Natural killer cell treated with Interleukin-12 subunit alpha and Interleukin-12 subunit beta and Interleukin-15 and Interleukin-18, amount 100 ng/mL, for 72 hours (primary cell): Measurements from ENCODE around the gene SPRR1B. TPM values are rescaled to one million over a fixed set of nuclear protein-coding genes. Genes with fewer than 3 reads are reported as not detected.
"Not testable (repeated sequence)": the region's sequence is repeated elsewhere in the genome, so short reads cannot be mapped to it uniquely, and the experiment has no call there.

Experiments
- ATAC-seq, 2 donors: fragments of 150-1000 bp; cut with Tn5 transposase in 1 of 2; sonication (Bioruptor Pico), chemical (Tn5 transposase) in 1 of 2; 2 replicates each; pipeline ENCODE4 v1.10.0; 2021
- DNase-seq: peaks from one replicate; pipeline ENCODE4 v3.0.0; 2022; ENCODE audit warnings: low spot score
- H3K27ac Mint-ChIP-seq, 2 donors: 1 replicate in 1 of 2; 2 replicates in 1 of 2; pipeline ENCODE4 v1.8.0; 2022; ENCODE audit warnings: mixed read lengths in 2 of 2, mild to moderate bottlenecking in 1 of 2, moderate library complexity in 1 of 2
- H3K27me3 Mint-ChIP-seq, 2 donors: 1 replicate in 1 of 2; 2 replicates in 1 of 2; pipeline ENCODE4 v1.8.0; 2022; ENCODE audit warnings: mixed read lengths in 2 of 2
- H3K36me3 Mint-ChIP-seq: one replicate; pipeline ENCODE4 v1.8.0; 2022; ENCODE audit warnings: mixed read lengths
- H3K4me1 Mint-ChIP-seq, 2 donors: 1 replicate in 1 of 2; 2 replicates in 1 of 2; pipeline ENCODE4 v1.8.0; 2022; ENCODE audit warnings: low read depth in 2 of 2, mixed read lengths in 2 of 2, mild to moderate bottlenecking in 1 of 2
- H3K4me3 Mint-ChIP-seq: one replicate; pipeline ENCODE4 v1.8.0; 2022; ENCODE audit warnings: mixed read lengths
- H3K9me3 Mint-ChIP-seq: 2 replicates; pipeline ENCODE4 v1.8.0; 2022; ENCODE audit warnings: mixed read lengths
- total RNA-seq, 2 donors: library from RNA; stranded (reverse); gene quantifications; one replicate each; pipeline ENCODE4 v1.2.3, GENCODE V29; 2022

Gene SPRR1B
- total RNA-seq, 2 donors from 2014 or later = not detected

DNA sequence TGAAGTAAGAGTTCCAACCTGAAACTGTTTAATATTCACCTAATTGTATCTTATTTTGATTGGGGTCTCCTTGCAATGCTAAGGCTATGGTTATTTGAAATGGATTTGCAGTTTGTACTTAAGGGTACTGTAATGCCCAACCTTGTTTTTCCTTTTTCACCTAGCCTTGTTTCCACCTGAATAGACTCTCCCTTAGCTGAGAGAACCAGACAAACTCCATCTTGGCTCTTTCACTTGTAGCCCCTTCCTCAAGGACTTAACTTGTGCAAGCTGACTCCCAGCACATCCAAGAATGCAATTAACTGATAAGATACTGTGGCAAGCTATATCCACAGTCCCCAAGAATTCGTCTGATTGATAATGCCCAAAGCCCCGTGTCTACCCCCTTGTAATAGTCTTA lies 9.2 kb upstream of the SPRR1B start:
- H3K4me3 Mint-ChIP-seq, ATAC-seq, H3K27ac Mint-ChIP-seq, H3K4me1 Mint-ChIP-seq, H3K9me3 Mint-ChIP-seq, H3K36me3 Mint-ChIP-seq, DNase-seq: not testable (repeated sequence)
- peaks cover 27 to 50% of the 10 kb centered on the region in 2 donors for H3K27me3 Mint-ChIP-seq

DNA sequence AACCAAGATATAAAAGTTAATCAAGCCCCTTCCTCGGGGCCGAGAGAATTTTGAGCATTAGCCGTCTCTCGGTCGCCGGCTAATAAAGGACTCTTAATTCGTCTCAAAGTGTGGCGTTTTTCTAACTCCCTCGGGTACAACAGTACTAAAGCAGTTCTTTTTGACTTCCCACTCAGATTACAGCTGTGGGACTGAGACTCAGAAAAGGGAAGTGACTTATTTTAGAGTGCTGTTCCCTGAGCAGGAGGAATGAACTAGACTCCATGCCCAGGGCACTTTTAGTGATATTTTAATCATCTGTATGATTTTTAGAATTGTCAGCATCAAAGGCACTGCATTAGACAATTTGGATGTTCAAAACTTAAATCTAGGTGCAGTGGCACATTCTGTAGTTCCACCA lies 8.7 kb upstream of the SPRR1B start:
- H3K27ac Mint-ChIP-seq, H3K4me1 Mint-ChIP-seq, DNase-seq, H3K36me3 Mint-ChIP-seq, H3K9me3 Mint-ChIP-seq, H3K4me3 Mint-ChIP-seq, ATAC-seq: not testable (repeated sequence)
- H3K27me3 Mint-ChIP-seq = peaks cover 27 to 48% of the 10 kb centered on the region in 2 donors

DNA sequence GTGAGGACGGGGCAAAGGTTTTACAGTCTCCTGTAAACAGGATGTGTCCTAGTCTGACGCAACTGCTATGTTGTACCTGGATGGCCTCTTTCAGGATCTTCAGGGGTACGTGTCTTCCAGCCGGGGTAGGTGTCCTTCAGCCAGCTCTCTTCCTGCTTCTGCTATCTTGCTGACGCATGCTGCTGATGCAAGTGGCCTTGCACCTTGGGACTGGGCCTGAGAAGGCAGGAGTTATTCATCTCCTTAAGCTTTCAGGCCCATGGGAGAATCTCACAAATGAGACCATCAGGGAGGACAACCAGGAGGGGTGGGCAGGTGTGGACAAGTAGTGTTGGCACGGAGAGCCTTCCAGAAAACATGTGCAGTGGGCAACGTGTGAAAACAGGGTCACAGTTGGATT lies 7.9 kb upstream of the SPRR1B start:
- Mint-ChIP-seq H3K4me1 (no peaks in the 10 kb centered on the region), H3K4me3 (no peak overlapping the region), H3K27ac (no peak overlapping the region), H3K36me3 (no peaks in the 10 kb centered on the region), H3K9me3 (no peaks in the 10 kb centered on the region), H3K27me3 (peaks cover 27 to 51% of the 10 kb centered on the region in 2 donors)
- DNase-seq (no peak), ATAC-seq (no peak)

GRCh38 chr1:153024413-153024812 lies 6.6 kb upstream of the SPRR1B start:
- H3K27ac Mint-ChIP-seq = no peak overlapping the region
- peaks cover 28 to 58% of the 10 kb centered on the region in 2 donors for H3K27me3 Mint-ChIP-seq
- H3K4me1 Mint-ChIP-seq = no peaks in the 10 kb centered on the region
- no peaks in the 10 kb centered on the region for H3K9me3 Mint-ChIP-seq
- no peaks in the 10 kb centered on the region for H3K36me3 Mint-ChIP-seq
- no peak overlapping the region for H3K4me3 Mint-ChIP-seq
- DNase-seq (no peak), ATAC-seq (no peak)

DNA sequence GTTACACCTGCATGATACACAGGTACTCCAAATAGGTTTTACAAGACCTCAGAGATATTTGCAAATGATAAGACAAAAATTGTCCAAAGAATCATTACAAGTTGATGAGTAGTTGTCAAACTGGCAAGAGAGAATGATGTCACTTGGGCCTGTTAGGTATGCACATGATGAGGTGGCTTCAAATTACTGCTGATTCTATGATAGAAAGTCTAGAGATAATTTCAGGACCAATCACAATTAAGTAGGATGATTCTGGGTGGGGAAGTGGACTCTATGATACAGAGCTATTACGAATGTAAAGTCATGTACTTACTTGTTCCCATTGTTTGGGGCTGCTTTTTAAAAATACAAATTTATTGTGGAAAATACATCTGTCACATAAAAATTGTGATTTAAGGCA lies 5.2 kb upstream of the SPRR1B start:
- DNase-seq (no peak), ATAC-seq (no peak)
- Mint-ChIP-seq H3K27ac (no peak overlapping the region), H3K4me1 (no peaks in the 10 kb centered on the region), H3K36me3 (no peaks in the 10 kb centered on the region), H3K4me3 (no peak overlapping the region), H3K9me3 (no peaks in the 10 kb centered on the region), H3K27me3 (peaks cover 23 to 49% of the 10 kb centered on the region in 2 donors)

DNA sequence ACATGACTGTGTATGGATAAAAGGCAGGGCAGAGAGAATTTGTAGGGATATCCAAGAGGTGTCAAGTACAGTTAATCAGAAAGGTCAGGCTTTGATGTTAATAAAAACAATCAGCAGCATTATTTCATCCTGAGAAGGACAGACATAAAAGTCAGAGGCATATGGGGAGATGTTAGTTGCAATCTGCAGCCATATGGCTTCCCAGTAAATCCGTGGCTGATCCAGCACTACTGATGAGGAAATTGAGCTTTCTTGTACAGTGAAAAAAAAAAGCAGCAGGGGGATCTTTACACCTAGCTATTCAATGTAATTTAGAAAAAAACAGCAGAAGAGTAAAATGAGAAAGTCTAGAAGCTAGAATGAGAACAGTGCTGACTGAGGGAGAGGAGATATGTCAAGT lies 2.2 kb upstream of the SPRR1B start:
- Mint-ChIP-seq H3K4me3 (no peak overlapping the region), H3K27me3 (peaks cover 15 to 32% of the 10 kb centered on the region in 2 donors), H3K36me3 (no peaks in the 10 kb centered on the region), H3K4me1 (no peaks in the 10 kb centered on the region), H3K27ac (no peak overlapping the region), H3K9me3 (no peaks in the 10 kb centered on the region)
- DNase-seq (no peak), ATAC-seq (no peak)

GRCh38 chr1:153032073-153032472 lies 1.1 kb downstream of the SPRR1B start:
- H3K9me3 Mint-ChIP-seq = no peaks in the 10 kb centered on the region
- H3K36me3 Mint-ChIP-seq = no peaks in the 10 kb centered on the region
- no peak overlapping the region for H3K27ac Mint-ChIP-seq
- DNase-seq = no peak
- ATAC-seq = no peak
- no peak overlapping the region for H3K4me3 Mint-ChIP-seq
- no peaks in the 10 kb centered on the region for H3K4me1 Mint-ChIP-seq
- H3K27me3 Mint-ChIP-seq = peaks cover 20 to 40% of the 10 kb centered on the region in 2 donors

GRCh38 chr1:153032677-153033308 lies 1.8 kb downstream of the SPRR1B start:
- Mint-ChIP-seq H3K4me3 (no peak overlapping the region), H3K9me3 (no peaks in the 10 kb centered on the region), H3K4me1 (no peaks in the 10 kb centered on the region), H3K27me3 (peaks cover 20 to 47% of the 10 kb centered on the region in 2 donors), H3K36me3 (no peaks in the 10 kb centered on the region), H3K27ac (no peak overlapping the region)
- DNase-seq = no peak
- ATAC-seq = no peak

DNA sequence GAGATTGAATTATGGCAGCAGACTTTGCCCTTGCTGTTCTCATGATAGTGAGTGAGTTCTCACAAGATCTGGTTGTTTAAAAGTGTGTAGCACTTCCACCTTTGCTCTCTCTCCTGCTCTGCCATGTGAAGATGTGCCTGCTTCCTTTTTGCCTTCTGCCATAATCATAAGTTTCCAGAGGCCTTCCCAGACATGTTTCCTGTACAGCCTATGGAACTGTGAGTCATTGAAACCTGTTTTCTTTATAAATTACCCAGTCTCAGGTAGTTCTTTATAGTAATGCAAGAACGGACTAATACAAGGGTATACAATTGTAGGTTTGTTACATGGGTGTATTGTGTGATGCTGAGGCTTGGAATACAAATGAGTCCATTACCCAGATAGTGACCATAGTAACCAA lies 4.2 kb downstream of the SPRR1B start:
- H3K4me3 Mint-ChIP-seq = no peak overlapping the region
- no peak for ATAC-seq
- H3K36me3 Mint-ChIP-seq = no peaks in the 10 kb centered on the region
- H3K27me3 Mint-ChIP-seq = peaks cover 21 to 51% of the 10 kb centered on the region in 2 donors
- H3K4me1 Mint-ChIP-seq = no peaks in the 10 kb centered on the region
- H3K27ac Mint-ChIP-seq = no peak overlapping the region
- no peaks in the 10 kb centered on the region for H3K9me3 Mint-ChIP-seq
- DNase-seq = no peak

DNA sequence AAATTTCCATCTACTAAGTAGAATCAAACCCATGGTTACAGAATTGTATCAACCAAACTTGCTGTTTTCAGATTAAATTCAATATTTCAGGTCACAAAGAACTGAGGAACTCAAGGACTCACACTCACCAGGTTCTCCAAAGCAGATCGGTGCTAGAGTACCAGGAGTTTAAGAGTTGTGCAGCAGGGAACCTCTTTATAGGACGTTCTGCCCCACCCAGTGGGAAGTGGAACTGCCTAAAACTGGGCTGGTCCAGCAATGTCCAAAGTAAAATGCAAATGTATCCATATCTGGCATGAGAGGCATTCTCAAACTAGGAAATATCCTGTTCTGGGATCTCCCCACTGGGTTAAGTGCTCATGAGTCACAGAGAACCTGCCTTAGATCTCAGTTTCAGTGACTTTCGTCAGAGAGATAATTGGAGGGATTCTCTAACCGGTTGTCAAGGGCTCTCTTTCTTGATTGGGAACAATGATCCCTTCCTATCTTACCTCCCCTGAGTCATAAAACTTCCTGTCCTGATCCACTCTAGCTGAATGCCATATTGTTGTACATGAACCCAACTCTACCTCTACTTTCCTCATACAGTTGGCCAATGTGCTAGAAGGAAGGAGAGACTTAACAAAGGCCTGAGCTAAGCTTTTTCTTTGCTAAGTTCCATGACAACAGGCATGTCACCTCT lies 10.1 kb downstream of the SPRR1B start, which contains the start of gene SPRR2D:
TSS of gene SPRR2D (minus strand) at position 171 of the 682 bp plus-strand sequence. CDS start 774 bp downstream, outside the sequence.
- no peak within 1 kb of the TSS for H3K4me3 Mint-ChIP-seq
- no peak within 1 kb of the TSS for H3K27ac Mint-ChIP-seq
- ATAC-seq (no peak), DNase-seq (no peak)
- no peaks in the 10 kb centered on the region for H3K9me3 Mint-ChIP-seq
- no peaks in the 10 kb centered on the region for H3K4me1 Mint-ChIP-seq
- peaks cover 37 to 81% of the 10 kb centered on the region in 2 donors for H3K27me3 Mint-ChIP-seq
- no peaks in the 10 kb centered on the region for H3K36me3 Mint-ChIP-seq

GRCh38 chr1:153049211-153049610 lies 18.2 kb downstream of the SPRR1B start:
- peak in 1 of 2 donors; percentile 31 for ATAC-seq
- DNase-seq = no peak
- peaks cover 35 to 64% of the 10 kb centered on the region in 2 donors for H3K27me3 Mint-ChIP-seq
- no peaks in the 10 kb centered on the region for H3K36me3 Mint-ChIP-seq
- no peak overlapping the region for H3K27ac Mint-ChIP-seq
- peaks cover 3% of the 10 kb centered on the region for H3K9me3 Mint-ChIP-seq
- H3K4me3 Mint-ChIP-seq = no peak overlapping the region
- no peaks in the 10 kb centered on the region for H3K4me1 Mint-ChIP-seq

- ATAC-seq, H3K9me3 Mint-ChIP-seq, H3K4me1 Mint-ChIP-seq: not testable (repeated sequence)
These were observed 25.1 kb downstream of the SPRR1B start for GRCh38 chr1:153056111-153056510.

GRCh38 chr1:153057375-153057774 lies 26.4 kb downstream of the SPRR1B start, which contains the start of gene SPRR2A:
Gene SPRR2A, minus strand, starts transcription at chr1:153057512. Its CDS starts 777 bp downstream, at chr1:153056735.
- no peak within 1 kb of the TSS for H3K27ac Mint-ChIP-seq
- H3K27me3 Mint-ChIP-seq = peaks cover 35 to 58% of the 10 kb centered on the region in 2 donors
- no peak for ATAC-seq
- no peak for DNase-seq
- H3K9me3 Mint-ChIP-seq = peaks cover 3% of the 10 kb centered on the region
- H3K4me3 Mint-ChIP-seq = no peak within 1 kb of the TSS
- no peaks in the 10 kb centered on the region for H3K36me3 Mint-ChIP-seq
- no peaks in the 10 kb centered on the region for H3K4me1 Mint-ChIP-seq

More at GRCh38 chr1:153056111-153056510, 25.1 kb downstream of the SPRR1B start:
- H3K27me3 Mint-ChIP-seq = peaks cover 39 to 65% of the 10 kb centered on the region in 2 donors
- H3K36me3 Mint-ChIP-seq, H3K4me3 Mint-ChIP-seq, DNase-seq, H3K27ac Mint-ChIP-seq: not testable (repeated sequence)

DNA sequence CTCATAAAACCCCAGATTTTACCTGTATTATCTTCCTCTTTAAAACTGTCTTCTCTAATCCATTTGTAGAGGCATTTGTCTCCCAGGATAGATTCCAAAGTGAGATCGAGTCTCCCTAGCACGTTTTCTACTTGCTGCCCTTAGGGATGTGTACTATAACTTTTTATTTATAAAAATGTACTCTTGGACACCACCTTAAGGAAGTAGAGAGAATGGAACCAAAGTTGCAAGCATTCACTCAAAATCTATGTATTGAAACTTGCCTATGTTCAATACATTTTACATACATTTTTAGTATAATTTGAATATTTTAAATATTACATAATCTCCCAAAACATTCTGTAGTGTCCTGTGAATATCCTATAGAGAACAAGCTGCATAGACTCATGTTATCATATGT lies 27.2 kb downstream of the SPRR1B start:
- H3K4me1 Mint-ChIP-seq = no peaks in the 10 kb centered on the region
- H3K27me3 Mint-ChIP-seq = peaks cover 28 to 51% of the 10 kb centered on the region in 2 donors
- H3K27ac Mint-ChIP-seq = no peak overlapping the region
- no peak overlapping the region for H3K4me3 Mint-ChIP-seq
- no peaks in the 10 kb centered on the region for H3K9me3 Mint-ChIP-seq
- no peak for ATAC-seq
- DNase-seq = no peak
- H3K36me3 Mint-ChIP-seq = no peaks in the 10 kb centered on the region
